Endodermal cell (in vitro differentiated cells): Measurements from ENCODE around the gene ZBED4. TPM values are rescaled to one million over a fixed set of nuclear protein-coding genes. Genes with fewer than 3 reads are reported as not detected.
A peak's percentile ranks its signal among the peaks of the same experiment; 100 is the strongest.

Experiments
- DNase-seq: peaks from one replicate; pipeline ENCODE4 v3.0.0-alpha.2; 2017
- H3K27ac ChIP-seq: 2 replicates; pipeline ENCODE4 v1.5.1; 2013; ENCODE audit warnings: mild to moderate bottlenecking, low read depth, low read length, moderate library complexity
- H3K27me3 ChIP-seq: 2 replicates; pipeline ENCODE4 v1.6.1; 2013; ENCODE audit warnings: mild to moderate bottlenecking, low read length, moderate library complexity; ENCODE audit not compliant: insufficient read depth, control insufficient read depth, poor library complexity, severe bottlenecking
- H3K36me3 ChIP-seq: 2 replicates; pipeline ENCODE4 v1.7.0; 2013; ENCODE audit warnings: mild to moderate bottlenecking, low read length, moderate library complexity; ENCODE audit not compliant: control insufficient read depth, insufficient read depth
- H3K4me1 ChIP-seq: one replicate; pipeline ENCODE4 v1.7.0; 2013; ENCODE audit warnings: low read length; ENCODE audit not compliant: control insufficient read depth, insufficient read depth
- H3K4me3 ChIP-seq: 2 replicates; pipeline ENCODE4 v1.5.1; 2013; ENCODE audit warnings: mild to moderate bottlenecking, low read length, moderate library complexity
- H3K9ac ChIP-seq: 2 replicates; pipeline ENCODE4 v1.6.1; 2013; ENCODE audit warnings: mild to moderate bottlenecking, low read length, moderate library complexity; ENCODE audit not compliant: poor library complexity, severe bottlenecking; ENCODE audit errors: extremely low read depth
- H3K9me3 ChIP-seq: 2 replicates; pipeline ENCODE4 v1.6.1; 2013; ENCODE audit warnings: mild to moderate bottlenecking, low read length, moderate library complexity; ENCODE audit not compliant: control insufficient read depth
- H3K27ac Mint-ChIP-seq: 2 replicates; pipeline ENCODE4 v1.8.0; 2020; ENCODE audit warnings: mixed read lengths
- H3K27me3 Mint-ChIP-seq: 2 replicates; pipeline ENCODE4 v1.8.0; 2021; ENCODE audit warnings: mild to moderate bottlenecking, mixed read lengths; ENCODE audit not compliant: insufficient read depth
- H3K36me3 Mint-ChIP-seq: 2 replicates; pipeline ENCODE4 v1.8.0; 2020; ENCODE audit warnings: low read depth, mixed read lengths
- H3K4me1 Mint-ChIP-seq: 2 replicates; pipeline ENCODE4 v1.8.0; 2020; ENCODE audit warnings: mixed read lengths
- H3K4me3 Mint-ChIP-seq: 2 replicates; pipeline ENCODE4 v1.8.0; 2020; ENCODE audit warnings: mild to moderate bottlenecking, moderate library complexity, mixed read lengths
- H3K9me3 Mint-ChIP-seq: 2 replicates; pipeline ENCODE4 v1.8.0; 2020; ENCODE audit warnings: mild to moderate bottlenecking, mixed read lengths
- WGBS, 2 experiments: methylation state at CpG; one replicate each; pipeline versions ENCODE4 v1.1.5 to v1.1.7; 2013; ENCODE audit warnings: missing lambda C conversion rate in 2 of 2, mixed read lengths in 1 of 2; ENCODE audit not compliant: insufficient coverage in 1 of 2, insufficient read length in 1 of 2; 5-methylcytosine and 5-hydroxymethylcytosine counted together
- total RNA-seq, 2 donors: library from RNA; stranded (reverse); fragmentation: NEBNext Ultra II Directional in 1 of 2; extraction: Animal tissue kit (Norgen Biotek cat#: 25700) in 1 of 2; gene quantifications; 2 replicates in 1 of 2; 3 replicates in 1 of 2; pipeline ENCODE4 v1.2.1, GENCODE V29; 2021
- TF ChIP-seq, protein P1 (sequence below): fragments of 200-600 bp; sonication (generic); conservative IDR thresholded peaks from 2 replicates; pipeline ENCODE4 v1.5.0; 2021; ENCODE audit warnings: antibody characterized with exemption, mild to moderate bottlenecking

ZBED4 gene
- total RNA-seq, 2 donors from 2014 or later = 22.0 to 26.6 TPM

- H3K9me3 ChIP-seq = no peaks in the 10 kb centered on the region
- Mint-ChIP-seq H3K4me1 (no peaks in the 10 kb centered on the region), H3K9me3 (peaks cover 5% of the 10 kb centered on the region), H3K36me3 (peaks cover 53% of the 10 kb centered on the region), H3K4me3 (no peak overlapping the region), H3K27ac (no peak overlapping the region), H3K27me3 (no peaks in the 10 kb centered on the region)
- no peak overlapping the region for H3K27ac ChIP-seq
- TF ChIP-seq, protein P1, sequence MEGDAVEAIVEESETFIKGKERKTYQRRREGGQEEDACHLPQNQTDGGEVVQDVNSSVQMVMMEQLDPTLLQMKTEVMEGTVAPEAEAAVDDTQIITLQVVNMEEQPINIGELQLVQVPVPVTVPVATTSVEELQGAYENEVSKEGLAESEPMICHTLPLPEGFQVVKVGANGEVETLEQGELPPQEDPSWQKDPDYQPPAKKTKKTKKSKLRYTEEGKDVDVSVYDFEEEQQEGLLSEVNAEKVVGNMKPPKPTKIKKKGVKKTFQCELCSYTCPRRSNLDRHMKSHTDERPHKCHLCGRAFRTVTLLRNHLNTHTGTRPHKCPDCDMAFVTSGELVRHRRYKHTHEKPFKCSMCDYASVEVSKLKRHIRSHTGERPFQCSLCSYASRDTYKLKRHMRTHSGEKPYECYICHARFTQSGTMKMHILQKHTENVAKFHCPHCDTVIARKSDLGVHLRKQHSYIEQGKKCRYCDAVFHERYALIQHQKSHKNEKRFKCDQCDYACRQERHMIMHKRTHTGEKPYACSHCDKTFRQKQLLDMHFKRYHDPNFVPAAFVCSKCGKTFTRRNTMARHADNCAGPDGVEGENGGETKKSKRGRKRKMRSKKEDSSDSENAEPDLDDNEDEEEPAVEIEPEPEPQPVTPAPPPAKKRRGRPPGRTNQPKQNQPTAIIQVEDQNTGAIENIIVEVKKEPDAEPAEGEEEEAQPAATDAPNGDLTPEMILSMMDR = no peak
- H3K27me3 ChIP-seq = no peaks in the 10 kb centered on the region
- no peaks in the 10 kb centered on the region for H3K4me1 ChIP-seq
- H3K4me3 ChIP-seq = no peak overlapping the region
- peak; percentile 32 for DNase-seq
- H3K36me3 ChIP-seq = peaks cover 21% of the 10 kb centered on the region
- H3K9ac ChIP-seq = no peak overlapping the region
- WGBS, 2 experiments = 92 to 97% methylated on average over 6 to 17 of the region's 17 CpGs
Observed at GRCh38 chr22:49903322-49904039, 49.8 kb downstream of the ZBED4 start.

DNA sequence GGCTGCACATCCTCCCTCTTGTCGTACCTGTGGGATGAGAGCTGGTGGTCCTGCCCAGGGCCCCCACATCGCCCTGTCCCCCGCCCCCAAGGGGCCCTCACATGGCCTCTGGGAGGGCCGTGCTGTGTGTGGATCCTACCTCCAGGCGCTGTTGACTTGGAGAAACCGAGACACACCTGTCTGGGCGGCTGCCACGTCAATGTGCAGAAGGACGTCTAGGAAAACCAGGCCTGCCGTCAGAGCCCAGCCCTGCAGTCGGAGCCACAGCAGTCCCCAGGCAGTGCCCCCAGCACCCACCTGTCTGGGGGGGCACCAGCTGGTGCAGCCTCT lies 50.4 kb downstream of the ZBED4 start:
- no peak overlapping the region for H3K27ac Mint-ChIP-seq
- no peak overlapping the region for H3K27ac ChIP-seq
- H3K4me1 Mint-ChIP-seq = no peaks in the 10 kb centered on the region
- peak; percentile 22 for DNase-seq
- TF ChIP-seq, protein P1 = no peak
- no peaks in the 10 kb centered on the region for H3K9me3 ChIP-seq
- peaks cover 21% of the 10 kb centered on the region for H3K36me3 ChIP-seq
- H3K27me3 Mint-ChIP-seq = no peaks in the 10 kb centered on the region
- no peak overlapping the region for H3K9ac ChIP-seq
- H3K4me1 ChIP-seq = no peaks in the 10 kb centered on the region
- H3K9me3 Mint-ChIP-seq = peaks cover under 1% of the 10 kb centered on the region
- no peak overlapping the region for H3K4me3 ChIP-seq
- H3K27me3 ChIP-seq = no peaks in the 10 kb centered on the region
- peaks cover 53% of the 10 kb centered on the region for H3K36me3 Mint-ChIP-seq
- no peak overlapping the region for H3K4me3 Mint-ChIP-seq
- WGBS, 2 experiments = 96 to 97% methylated on average over 6 to 11 of the region's 11 CpGs

GRCh38 chr22:49905465-49905864 lies 51.8 kb downstream of the ZBED4 start:
- H3K9ac ChIP-seq = no peak overlapping the region
- WGBS, 2 experiments = 93 to 97% methylated on average over 17 to 18 of the region's 18 CpGs
- H3K9me3 ChIP-seq = no peaks in the 10 kb centered on the region
- Mint-ChIP-seq H3K9me3 (no peaks in the 10 kb centered on the region), H3K4me1 (no peaks in the 10 kb centered on the region), H3K4me3 (no peak overlapping the region), H3K27ac (no peak overlapping the region), H3K36me3 (peaks cover 48% of the 10 kb centered on the region), H3K27me3 (no peaks in the 10 kb centered on the region)
- TF ChIP-seq, protein P1 = no peak
- no peaks in the 10 kb centered on the region for H3K27me3 ChIP-seq
- H3K36me3 ChIP-seq = peaks cover 24% of the 10 kb centered on the region
- no peaks in the 10 kb centered on the region for H3K4me1 ChIP-seq
- no peak overlapping the region for H3K27ac ChIP-seq
- H3K4me3 ChIP-seq = no peak overlapping the region
- peak; percentile 37 for DNase-seq
